Osteocyte (in vitro differentiated cells): Measurements from ENCODE around the gene PPP1R1C. TPM values are rescaled to one million over a fixed set of nuclear protein-coding genes. Genes with fewer than 3 reads are reported as not detected.

ENCODE experiments used
- DNase-seq: peaks from one replicate; pipeline ENCODE4 v3.0.0; 2021; ENCODE audit warnings: mixed read lengths; ENCODE audit not compliant: unreplicated experiment; ENCODE audit errors: extremely low spot score
- H3K27ac Mint-ChIP-seq: one replicate; pipeline ENCODE4 v1.8.0; 2021; ENCODE audit warnings: mild to moderate bottlenecking, mixed read lengths; ENCODE audit not compliant: unreplicated experiment
- H3K27me3 Mint-ChIP-seq: one replicate; pipeline ENCODE4 v1.8.0; 2021; ENCODE audit warnings: mixed read lengths; ENCODE audit not compliant: unreplicated experiment
- H3K36me3 Mint-ChIP-seq: one replicate; pipeline ENCODE4 v1.8.0; 2021; ENCODE audit warnings: mixed read lengths; ENCODE audit not compliant: unreplicated experiment
- H3K4me1 Mint-ChIP-seq: one replicate; pipeline ENCODE4 v1.8.0; 2021; ENCODE audit warnings: mixed read lengths; ENCODE audit not compliant: unreplicated experiment
- H3K4me3 Mint-ChIP-seq: one replicate; pipeline ENCODE4 v1.8.0; 2021; ENCODE audit warnings: mild to moderate bottlenecking, moderate library complexity, mixed read lengths; ENCODE audit not compliant: unreplicated experiment
- H3K9me3 Mint-ChIP-seq: one replicate; pipeline ENCODE4 v1.8.0; 2021; ENCODE audit warnings: mixed read lengths; ENCODE audit not compliant: unreplicated experiment
- total RNA-seq: library from RNA; stranded (reverse); gene quantifications from 2 replicates; pipeline ENCODE4 v1.2.1, GENCODE V29; 2021
- TF ChIP-seq, protein P1 (sequence below): fragments of 200-600 bp; sonication (generic); IDR thresholded peaks from 2 replicates; pipeline ENCODE4 v1.5.0; 2021; ENCODE audit warnings: antibody characterized with exemption, mild to moderate bottlenecking, moderate library complexity

Gene PPP1R1C
- total RNA-seq, 1 donor from 2014 or later, result 1.6 TPM

DNA sequence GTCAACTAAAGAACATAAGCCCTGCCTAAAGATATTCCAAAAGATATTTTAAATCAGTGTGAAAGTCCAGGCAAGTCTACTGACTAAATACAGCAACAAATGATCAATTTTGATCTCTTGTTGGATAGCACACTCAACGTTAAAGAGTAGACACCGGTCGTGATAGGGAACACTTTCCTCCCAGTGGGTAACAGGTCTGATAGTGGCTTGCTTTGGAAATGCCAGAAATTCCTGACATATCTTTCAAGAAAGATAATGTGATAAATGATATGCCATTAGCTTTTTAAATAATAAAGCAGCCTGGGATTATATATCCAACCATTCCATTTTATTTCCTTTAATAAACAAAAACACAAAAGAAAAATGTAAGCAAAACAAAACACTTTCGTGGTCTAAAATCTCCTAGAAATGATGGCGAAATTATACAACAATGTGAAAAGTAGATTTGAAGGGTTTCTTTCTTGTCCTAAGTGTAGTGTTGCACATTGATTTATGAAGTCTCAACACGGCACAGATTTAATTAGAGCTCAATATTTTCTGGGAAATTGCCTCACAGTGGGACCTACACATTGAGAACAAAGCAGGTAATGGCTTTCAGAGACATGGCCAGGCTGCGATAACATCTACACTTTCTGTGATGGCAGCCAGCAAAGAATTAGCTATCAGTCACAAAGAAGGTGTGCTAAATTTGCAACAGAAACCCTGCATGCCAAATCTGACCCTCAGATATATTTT, 158.6 kb downstream of the PPP1R1C start:
- peaks cover 2% of the 10 kb centered on the region for H3K36me3 Mint-ChIP-seq
- H3K9me3 Mint-ChIP-seq, result no peaks in the 10 kb centered on the region
- H3K4me3 Mint-ChIP-seq, result no peak overlapping the region
- H3K27me3 Mint-ChIP-seq, result no peaks in the 10 kb centered on the region
- no peak for DNase-seq
- H3K27ac Mint-ChIP-seq, result no peak overlapping the region
- H3K4me1 Mint-ChIP-seq, result peaks cover 14% of the 10 kb centered on the region
- TF ChIP-seq, protein P1, sequence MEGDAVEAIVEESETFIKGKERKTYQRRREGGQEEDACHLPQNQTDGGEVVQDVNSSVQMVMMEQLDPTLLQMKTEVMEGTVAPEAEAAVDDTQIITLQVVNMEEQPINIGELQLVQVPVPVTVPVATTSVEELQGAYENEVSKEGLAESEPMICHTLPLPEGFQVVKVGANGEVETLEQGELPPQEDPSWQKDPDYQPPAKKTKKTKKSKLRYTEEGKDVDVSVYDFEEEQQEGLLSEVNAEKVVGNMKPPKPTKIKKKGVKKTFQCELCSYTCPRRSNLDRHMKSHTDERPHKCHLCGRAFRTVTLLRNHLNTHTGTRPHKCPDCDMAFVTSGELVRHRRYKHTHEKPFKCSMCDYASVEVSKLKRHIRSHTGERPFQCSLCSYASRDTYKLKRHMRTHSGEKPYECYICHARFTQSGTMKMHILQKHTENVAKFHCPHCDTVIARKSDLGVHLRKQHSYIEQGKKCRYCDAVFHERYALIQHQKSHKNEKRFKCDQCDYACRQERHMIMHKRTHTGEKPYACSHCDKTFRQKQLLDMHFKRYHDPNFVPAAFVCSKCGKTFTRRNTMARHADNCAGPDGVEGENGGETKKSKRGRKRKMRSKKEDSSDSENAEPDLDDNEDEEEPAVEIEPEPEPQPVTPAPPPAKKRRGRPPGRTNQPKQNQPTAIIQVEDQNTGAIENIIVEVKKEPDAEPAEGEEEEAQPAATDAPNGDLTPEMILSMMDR, result no peak

DNA sequence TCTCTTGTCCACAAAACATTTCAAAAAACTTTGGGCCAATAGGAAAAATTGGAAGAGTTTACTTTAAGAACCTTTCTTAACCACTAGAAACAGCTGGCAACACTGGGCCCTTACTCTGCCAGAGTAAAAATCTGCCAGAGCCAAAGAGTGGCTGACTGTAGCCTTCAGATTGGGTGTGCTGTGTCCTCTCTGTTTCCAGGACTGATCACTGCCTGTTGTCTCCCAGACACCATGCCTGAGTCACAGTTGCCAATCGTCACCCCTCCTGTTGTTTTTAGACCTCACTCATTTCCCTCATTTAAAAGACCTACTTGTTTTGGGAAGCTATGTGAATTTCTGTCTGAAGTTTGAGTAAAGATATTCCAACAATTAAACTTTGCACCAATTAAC, 159.1 kb downstream of the PPP1R1C start:
- Mint-ChIP-seq H3K36me3 (peaks cover 2% of the 10 kb centered on the region), H3K9me3 (no peaks in the 10 kb centered on the region), H3K4me1 (peaks cover 14% of the 10 kb centered on the region), H3K4me3 (no peak overlapping the region), H3K27me3 (no peaks in the 10 kb centered on the region), H3K27ac (no peak overlapping the region)
- TF ChIP-seq, protein P1, result no peak
- DNase-seq, result no peak

DNA sequence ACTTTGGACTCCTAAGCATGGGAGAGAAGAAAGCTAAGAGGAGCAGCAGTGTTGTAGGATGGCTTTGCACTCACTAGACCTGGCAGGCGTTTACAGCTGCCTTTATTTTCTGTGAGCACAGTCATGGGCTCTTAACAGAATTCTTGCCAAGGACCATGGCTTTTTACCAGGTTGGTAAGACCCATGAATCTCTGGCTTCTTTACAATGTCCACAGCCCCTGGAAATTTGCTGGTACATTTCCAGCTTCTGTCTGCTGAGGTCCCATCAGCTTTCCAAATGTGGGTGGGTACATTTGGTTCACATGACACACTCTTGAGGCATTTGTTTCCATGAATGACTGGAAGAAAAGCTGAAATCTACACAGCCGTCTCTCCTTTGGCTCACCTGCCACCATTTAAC, 162.7 kb downstream of the PPP1R1C start:
- no peak overlapping the region for H3K27ac Mint-ChIP-seq
- H3K4me1 Mint-ChIP-seq, result peaks cover 17% of the 10 kb centered on the region
- no peaks in the 10 kb centered on the region for H3K9me3 Mint-ChIP-seq
- DNase-seq, result no peak
- no peaks in the 10 kb centered on the region for H3K36me3 Mint-ChIP-seq
- TF ChIP-seq, protein P1, result no peak
- H3K27me3 Mint-ChIP-seq, result no peaks in the 10 kb centered on the region
- no peak overlapping the region for H3K4me3 Mint-ChIP-seq

DNA sequence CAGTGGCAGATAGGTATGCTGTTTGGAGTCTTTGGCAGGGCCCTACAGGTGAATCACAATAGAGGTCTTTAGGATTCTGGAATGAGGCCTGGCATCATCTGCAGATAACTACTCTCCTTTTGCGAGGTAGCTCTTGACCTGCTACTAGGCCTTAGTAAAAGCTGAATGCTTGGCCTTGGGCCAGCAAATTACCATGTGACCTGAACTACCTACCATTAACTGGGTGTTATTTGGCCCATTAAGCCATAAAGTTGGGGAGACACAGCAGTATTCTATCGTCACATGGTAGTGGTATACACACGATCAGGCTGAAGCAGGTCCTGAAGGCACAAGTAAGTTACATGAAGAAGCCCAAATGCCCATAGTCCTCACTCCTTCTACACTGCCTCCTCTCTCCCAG, 178.2 kb downstream of the PPP1R1C start:
- no peak overlapping the region for H3K27ac Mint-ChIP-seq
- DNase-seq, result no peak
- H3K4me1 Mint-ChIP-seq, result no peaks in the 10 kb centered on the region
- no peaks in the 10 kb centered on the region for H3K27me3 Mint-ChIP-seq
- H3K36me3 Mint-ChIP-seq, result no peaks in the 10 kb centered on the region
- H3K9me3 Mint-ChIP-seq, result no peaks in the 10 kb centered on the region
- TF ChIP-seq, protein P1, result no peak
- no peak overlapping the region for H3K4me3 Mint-ChIP-seq

DNA sequence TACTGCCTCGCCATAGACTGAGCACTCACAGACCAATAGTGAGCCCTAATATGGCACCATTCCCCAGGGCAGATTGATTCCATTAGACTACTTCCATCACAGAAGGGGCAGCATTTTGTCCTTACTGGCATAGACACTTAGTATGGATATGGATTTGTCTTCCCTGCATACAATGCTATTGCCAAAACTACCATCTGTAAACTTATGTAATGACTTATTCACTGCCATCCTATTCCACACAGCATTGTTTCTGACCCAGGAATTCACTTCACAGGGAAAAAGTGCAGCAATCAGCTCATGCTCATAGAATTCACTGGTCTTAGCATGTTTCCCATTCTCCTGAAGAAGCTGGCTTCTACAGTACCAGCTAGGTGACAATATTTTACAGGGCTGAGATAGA, 179.0 kb downstream of the PPP1R1C start:
- H3K4me1 Mint-ChIP-seq, result no peaks in the 10 kb centered on the region
- H3K9me3 Mint-ChIP-seq, result no peaks in the 10 kb centered on the region
- no peak overlapping the region for H3K4me3 Mint-ChIP-seq

More for the DNA sequence above, 179.0 kb downstream of the PPP1R1C start:
- TF ChIP-seq, protein P1, result no peak
- Mint-ChIP-seq H3K36me3 (no peaks in the 10 kb centered on the region), H3K27me3 (no peaks in the 10 kb centered on the region), H3K27ac (no peak overlapping the region)
- DNase-seq, result no peak
